ENCODE measurements around the gene LRRC41. TPM values are rescaled to one million over a fixed set of nuclear protein-coding genes. Genes with fewer than 3 reads are reported as not detected.

LRRC41 gene
- total and polyA plus RNA-seq, 2 experiments from 2014 or later: 20.1 to 69.4 TPM

- Histone ChIP-seq H3K27me3 (ENCODE audit: insufficient read depth) (no peaks in the 10 kb centered on the region), H2AFZ (no peak overlapping the region), H3F3A (replicated peaks; ENCODE audit: low read depth) (peaks cover 9% of the 10 kb centered on the region; the same call in 1 of the 2 replicates), H3K4me2 (no peak overlapping the region), H3K9me2 (ENCODE audit: insufficient read depth) (no peaks in the 10 kb centered on the region), H3K4me3 (no peak overlapping the region), H3K4me1 (ENCODE audit: insufficient read depth) (0 out of 2 replicates have a peak, but pooled peaks cover 5% of the 10 kb centered on the region), H3K27ac (ENCODE audit: low read depth) (no peak overlapping the region), H3K79me2 (replicated peaks; ENCODE audit: insufficient read depth) (no peaks in the 10 kb centered on the region), H4K20me1 (replicated peaks; ENCODE audit: insufficient read depth) (no peaks in the 10 kb centered on the region), H3K36me3 (ENCODE audit: insufficient read depth) (no peaks in the 10 kb centered on the region)
- DNase-seq (ENCODE audit: low spot score): no peak
- H3K27me3 Mint-ChIP-seq (ENCODE audit: insufficient read depth, low read depth, poor library complexity): peaks cover 10% of the 10 kb centered on the region
- ATAC-seq: no peak
- TF ChIP-seq REST (IDR thresholded peaks at IDR 0.05; ENCODE audit: unreplicated experiment): no peak
- no peak for TF ChIP-seq ZNF462 (CRISPR knock-in tag; IDR thresholded peaks at IDR 0.05)
- no peak for TF ChIP-seq CREB1 (CRISPR knock-in tag; IDR thresholded peaks at IDR 0.05; ENCODE audit: low read depth)
- no peak overlapping the region for H3K4me3 Mint-ChIP-seq
- H3K4me1 Mint-ChIP-seq: peaks cover 17% of the 10 kb centered on the region
- no peaks in the 10 kb centered on the region for H3K9me3 Mint-ChIP-seq
- H3K27ac Mint-ChIP-seq: no peak overlapping the region
- peaks cover 38% of the 10 kb centered on the region for H3K36me3 Mint-ChIP-seq (ENCODE audit: low read depth)
Measured at GRCh38 chr1:46289976-46290375, 13.4 kb downstream of the LRRC41 start.

All from GM23338 (cell line).